Thoracic aorta (tissue), 2 donors: ENCODE measurements around the gene RDH12. TPM values are rescaled to one million over a fixed set of nuclear protein-coding genes. Genes with fewer than 3 reads are reported as not detected.

ENCODE experiments used
- ATAC-seq: fragments of 150-250 bp; one replicate; pipeline ENCODE4 v1.8.0; 2017; ENCODE audit warnings: low read depth; ENCODE audit not compliant: insufficient number of reproducible peaks, low FRiP score
- DNase-seq: peaks from one replicate; pipeline ENCODE4 v3.0.0-alpha.2; 2020; ENCODE audit warnings: low spot score
- H3K27ac ChIP-seq, 2 donors: fragments of 200-600 bp; sonication (generic); 1 replicate in 1 of 2; 2 replicates in 1 of 2; pipeline ENCODE4 v1.5.1; 2016; ENCODE audit warnings: mild to moderate bottlenecking in 2 of 2, moderate library complexity in 2 of 2
- H3K27me3 ChIP-seq: fragments of 200-600 bp; sonication (generic); replicated peaks from 2 replicates; pipeline ENCODE4 v1.6.0; 2016; ENCODE audit warnings: mild to moderate bottlenecking; ENCODE audit not compliant: insufficient read depth
- H3K36me3 ChIP-seq: fragments of 200-600 bp; sonication (generic); one replicate; pipeline ENCODE4 v1.5.1; 2016
- H3K4me1 ChIP-seq, 2 donors: fragments of 200-600 bp; sonication (generic); 1 replicate in 1 of 2; 2 replicates in 1 of 2; pipeline versions ENCODE4 v1.5.1 to v1.6.0; 2016; ENCODE audit warnings: low read depth in 2 of 2, mild to moderate bottlenecking in 1 of 2; ENCODE audit not compliant: control insufficient read depth in 1 of 2
- H3K4me3 ChIP-seq: fragments of 200-600 bp; sonication (generic); 2 replicates; pipeline ENCODE4 v1.5.1; 2016; ENCODE audit warnings: mild to moderate bottlenecking
- H3K9me3 ChIP-seq: fragments of 200-600 bp; sonication (generic); 2 replicates; pipeline ENCODE4 v1.5.1; 2016
- total RNA-seq, 2 donors: library from RNA; depleted of rRNA; stranded (reverse); fragments of >200 nt; gene quantifications; one replicate each; pipeline versions ENCODE4 v1.1.0 to v1.2.3, GENCODE V29; 2016
- TF ChIP-seq, protein P1 (sequence below): fragments of 200-600 bp; sonication (generic); IDR thresholded peaks from one replicate; pipeline ENCODE4 v1.5.1; 2019; ENCODE audit warnings: antibody characterized with exemption

Gene RDH12
- total RNA-seq, 2 donors from 2014 or later = not detected

GRCh38 chr14:67759916-67760315, 58.2 kb downstream of the RDH12 start:
- H3K36me3 ChIP-seq = peaks cover 24% of the 10 kb centered on the region
- ATAC-seq (no peak), DNase-seq (no peak)
- H3K4me1 ChIP-seq = no peaks in the 10 kb centered on the region
- TF ChIP-seq, protein P1, sequence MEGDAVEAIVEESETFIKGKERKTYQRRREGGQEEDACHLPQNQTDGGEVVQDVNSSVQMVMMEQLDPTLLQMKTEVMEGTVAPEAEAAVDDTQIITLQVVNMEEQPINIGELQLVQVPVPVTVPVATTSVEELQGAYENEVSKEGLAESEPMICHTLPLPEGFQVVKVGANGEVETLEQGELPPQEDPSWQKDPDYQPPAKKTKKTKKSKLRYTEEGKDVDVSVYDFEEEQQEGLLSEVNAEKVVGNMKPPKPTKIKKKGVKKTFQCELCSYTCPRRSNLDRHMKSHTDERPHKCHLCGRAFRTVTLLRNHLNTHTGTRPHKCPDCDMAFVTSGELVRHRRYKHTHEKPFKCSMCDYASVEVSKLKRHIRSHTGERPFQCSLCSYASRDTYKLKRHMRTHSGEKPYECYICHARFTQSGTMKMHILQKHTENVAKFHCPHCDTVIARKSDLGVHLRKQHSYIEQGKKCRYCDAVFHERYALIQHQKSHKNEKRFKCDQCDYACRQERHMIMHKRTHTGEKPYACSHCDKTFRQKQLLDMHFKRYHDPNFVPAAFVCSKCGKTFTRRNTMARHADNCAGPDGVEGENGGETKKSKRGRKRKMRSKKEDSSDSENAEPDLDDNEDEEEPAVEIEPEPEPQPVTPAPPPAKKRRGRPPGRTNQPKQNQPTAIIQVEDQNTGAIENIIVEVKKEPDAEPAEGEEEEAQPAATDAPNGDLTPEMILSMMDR = no peak
- H3K27me3 ChIP-seq = no peaks in the 10 kb centered on the region
- no peaks in the 10 kb centered on the region for H3K9me3 ChIP-seq
- H3K27ac ChIP-seq = no peak overlapping the region
- no peak overlapping the region for H3K4me3 ChIP-seq

DNA sequence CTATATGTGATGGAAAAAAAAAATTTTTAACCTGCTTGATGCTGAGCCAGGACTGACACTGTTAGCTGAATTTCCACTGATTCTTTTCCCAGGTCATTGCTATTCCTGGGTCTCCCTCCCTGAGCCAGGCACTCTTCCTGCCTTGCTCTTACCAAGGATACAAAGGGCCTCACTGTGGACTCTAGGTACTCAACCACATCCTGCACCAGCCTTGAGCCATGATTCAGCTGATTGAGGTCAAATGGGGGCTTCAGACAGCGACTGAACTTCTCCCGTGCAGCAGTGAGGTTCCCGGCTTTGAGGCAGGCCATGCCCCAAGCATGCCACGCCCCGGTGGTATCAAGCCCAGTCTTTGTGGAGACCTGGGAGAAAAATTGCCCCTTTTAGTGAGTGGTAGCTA, 60.4 kb downstream of the RDH12 start:
- Histone ChIP-seq H3K4me1 (no peaks in the 10 kb centered on the region), H3K36me3 (peaks cover 38% of the 10 kb centered on the region), H3K27me3 (no peaks in the 10 kb centered on the region), H3K9me3 (no peaks in the 10 kb centered on the region), H3K27ac (no peak overlapping the region), H3K4me3 (no peak overlapping the region)
- DNase-seq = no peak
- TF ChIP-seq, protein P1 = no peak
- no peak for ATAC-seq

- no peak overlapping the region for H3K27ac ChIP-seq
- no peaks in the 10 kb centered on the region for H3K4me1 ChIP-seq
- no peak overlapping the region for H3K4me3 ChIP-seq
- no peak for DNase-seq
- H3K27me3 ChIP-seq = no peaks in the 10 kb centered on the region
- peaks cover 47% of the 10 kb centered on the region for H3K36me3 ChIP-seq
- TF ChIP-seq, protein P1 = no peak
- H3K9me3 ChIP-seq = no peaks in the 10 kb centered on the region
- no peak for ATAC-seq
Observed at GRCh38 chr14:67763158-67763822, 61.6 kb downstream of the RDH12 start.

DNA sequence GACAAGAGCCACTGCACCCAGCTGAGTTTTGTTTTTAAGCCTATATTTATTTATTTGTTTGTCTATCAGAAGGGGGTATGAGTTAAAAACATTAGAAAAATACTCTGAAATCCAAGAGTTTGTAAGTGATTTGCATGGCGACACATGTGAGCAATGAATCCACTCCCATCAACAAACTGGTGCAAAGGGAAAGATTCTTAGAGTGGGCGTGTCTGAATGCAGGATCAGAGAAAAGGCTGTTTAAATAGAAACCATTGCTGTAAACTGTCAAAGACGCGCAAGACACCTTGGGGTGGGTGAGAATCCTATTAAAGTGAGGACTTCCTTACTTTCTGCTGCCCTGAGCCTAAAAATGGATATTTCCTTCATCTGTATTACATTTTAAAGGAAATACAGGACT, 62.8 kb downstream of the RDH12 start:
- TF ChIP-seq, protein P1 = no peak
- no peaks in the 10 kb centered on the region for H3K9me3 ChIP-seq
- no peak overlapping the region for H3K27ac ChIP-seq
- peaks cover 54% of the 10 kb centered on the region for H3K36me3 ChIP-seq
- no peaks in the 10 kb centered on the region for H3K4me1 ChIP-seq
- H3K4me3 ChIP-seq = no peak overlapping the region
- ATAC-seq (no peak), DNase-seq (no peak)
- H3K27me3 ChIP-seq = no peaks in the 10 kb centered on the region

DNA sequence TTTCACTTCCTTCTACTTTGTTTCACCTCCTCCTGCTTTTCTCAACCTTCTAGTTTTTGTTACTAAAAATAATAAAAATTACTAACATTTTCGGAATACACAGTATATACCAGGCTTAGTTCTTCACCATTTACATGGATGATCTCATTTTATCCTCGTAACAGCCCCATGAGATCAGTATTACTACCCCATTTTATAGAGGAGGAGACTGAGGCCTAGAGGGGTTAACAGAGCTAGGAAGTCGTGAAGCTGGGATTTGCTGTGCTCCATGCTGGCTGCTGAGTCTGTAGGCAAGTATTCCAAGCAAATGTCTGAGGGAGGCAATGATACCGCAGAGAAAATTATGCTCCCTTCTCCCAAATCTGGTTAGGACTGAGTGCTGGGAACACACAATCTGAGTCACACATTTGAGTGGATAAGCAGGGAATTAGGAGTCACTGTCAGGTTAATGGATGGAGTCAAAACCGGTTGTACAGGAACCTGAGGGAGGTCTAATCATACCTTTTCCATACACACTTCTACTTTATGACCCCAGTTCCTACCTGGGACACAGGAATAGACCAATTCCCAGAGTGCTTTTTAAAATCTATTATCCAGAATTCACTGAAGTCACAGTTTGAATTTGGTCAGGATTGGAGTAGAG, 63.6 kb downstream of the RDH12 start:
- Histone ChIP-seq H3K36me3 (peaks cover 55% of the 10 kb centered on the region), H3K27ac (no peak overlapping the region), H3K27me3 (no peaks in the 10 kb centered on the region), H3K4me3 (no peak overlapping the region), H3K9me3 (no peaks in the 10 kb centered on the region), H3K4me1 (no peaks in the 10 kb centered on the region)
- TF ChIP-seq, protein P1 = no peak
- ATAC-seq (no peak), DNase-seq (no peak)
